Stimulated activated CD4-positive, alpha-beta T cell treated with anti-CD3 and anti-CD28 coated beads, Interleukin-15, amount 100 ng/mL, for 24 hours (primary cell): ENCODE results near the gene AGPS.
A peak's percentile ranks its signal among the peaks of the same experiment; 100 is the strongest.
"Not testable (repeated sequence)": the region's sequence is repeated elsewhere in the genome, so short reads cannot be mapped to it uniquely, and the experiment has no call there.

Source experiments
- DNase-seq: peaks from one replicate; pipeline ENCODE4 v3.0.0-alpha.2; 2020

AGPS gene

DNA sequence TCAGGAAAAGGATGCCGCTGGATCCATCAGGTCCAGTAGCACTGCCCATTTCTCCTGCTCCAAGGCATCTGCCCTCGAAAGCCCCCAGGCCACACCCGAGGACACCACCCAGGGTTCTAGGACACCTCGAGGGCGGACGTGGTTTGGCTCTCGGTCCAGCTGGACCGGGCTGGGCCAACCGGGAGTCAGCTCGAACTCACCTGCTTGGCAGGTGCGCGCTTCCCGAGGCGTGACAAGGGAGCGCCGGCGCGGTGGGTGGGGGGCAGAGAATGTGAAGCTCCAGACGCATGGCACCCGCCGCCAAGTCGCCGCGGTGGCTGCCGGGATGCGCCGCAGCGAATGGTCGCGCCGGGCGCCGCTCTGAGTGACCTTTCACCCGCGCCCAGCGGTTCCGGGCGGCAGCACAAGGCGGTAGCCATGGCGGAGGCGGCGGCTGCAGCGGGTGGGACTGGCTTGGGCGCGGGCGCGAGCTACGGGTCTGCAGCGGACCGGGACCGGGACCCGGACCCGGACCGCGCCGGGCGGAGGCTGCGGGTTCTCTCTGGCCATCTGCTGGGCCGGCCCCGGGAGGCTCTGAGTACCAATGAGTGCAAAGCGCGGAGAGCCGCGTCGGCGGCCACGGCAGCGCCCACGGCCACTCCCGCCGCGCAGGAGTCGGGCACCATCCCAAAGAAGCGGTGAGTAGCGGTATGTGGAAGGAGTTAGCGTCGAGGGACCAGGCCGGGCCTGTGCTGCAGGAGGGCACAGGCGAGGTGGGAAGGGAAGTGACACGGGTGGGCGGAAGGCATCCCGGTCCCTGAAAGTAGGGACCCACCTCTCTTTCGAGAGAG is at the start of gene AGPS:
Gene AGPS (plus strand): TSS at position 401 of the 830 bp plus-strand sequence. CDS start 17 bp downstream, at position 418.
- DNase-seq: peak; percentile 88

DNA sequence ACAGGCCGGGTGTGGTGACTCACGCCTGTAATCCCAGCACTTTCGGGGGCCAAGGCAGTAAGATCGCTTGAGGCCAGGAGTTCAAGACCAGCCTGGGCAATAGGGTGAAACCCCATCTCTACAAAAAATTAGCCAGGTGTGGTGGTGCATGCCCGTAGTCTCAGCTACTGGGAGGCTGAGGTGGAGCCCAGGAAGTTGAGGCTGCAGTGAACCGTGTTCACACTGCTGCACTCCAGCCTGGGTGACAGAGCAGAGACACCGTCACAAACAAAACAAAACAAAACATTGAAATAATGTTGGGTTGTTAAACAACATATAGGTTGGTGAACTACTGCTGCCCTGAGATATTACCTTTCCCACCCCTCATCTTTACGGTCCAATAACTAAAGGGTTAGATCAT is 48.8 kb upstream of the AGPS start:
- no peak for DNase-seq

DNA sequence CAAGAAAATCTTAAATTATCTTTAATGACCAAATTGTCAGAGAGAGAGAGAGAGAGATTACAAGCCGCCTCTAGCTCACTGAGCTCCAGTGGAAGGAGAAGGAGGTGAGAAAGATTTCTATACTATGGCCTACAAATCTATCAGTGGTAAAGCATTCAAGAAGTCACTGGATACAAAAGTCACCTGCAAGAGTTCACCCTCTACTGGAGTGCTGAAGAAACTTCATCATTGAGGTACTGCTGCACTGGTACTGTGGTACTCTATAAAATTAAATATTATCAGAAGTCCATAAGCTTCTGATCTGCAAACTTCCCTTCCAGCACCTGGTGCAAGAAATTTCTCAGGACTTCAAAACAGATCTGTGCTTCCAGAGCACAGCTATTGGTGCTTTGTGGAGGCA is 48.3 kb upstream of the AGPS start:
- DNase-seq: no peak

DNA sequence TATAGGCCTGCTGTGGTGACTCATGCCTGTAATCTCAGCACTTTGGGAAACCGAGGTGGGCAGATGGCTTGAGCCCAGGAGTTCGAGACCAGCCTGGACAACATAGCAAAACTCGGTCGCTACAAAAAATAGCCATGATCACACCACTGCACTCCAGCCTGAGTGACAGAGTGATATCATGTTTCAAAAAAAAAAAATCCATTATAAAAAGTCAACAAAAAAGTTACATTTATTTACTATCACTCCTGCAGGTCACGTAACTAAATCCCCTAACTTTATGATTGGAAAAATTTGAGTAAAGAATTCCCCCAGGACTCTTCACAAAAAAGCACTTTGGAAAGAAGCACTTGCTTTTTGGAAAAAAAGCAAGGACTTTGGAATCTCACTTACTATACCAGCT is 46.4 kb upstream of the AGPS start:
- DNase-seq: no peak

DNA sequence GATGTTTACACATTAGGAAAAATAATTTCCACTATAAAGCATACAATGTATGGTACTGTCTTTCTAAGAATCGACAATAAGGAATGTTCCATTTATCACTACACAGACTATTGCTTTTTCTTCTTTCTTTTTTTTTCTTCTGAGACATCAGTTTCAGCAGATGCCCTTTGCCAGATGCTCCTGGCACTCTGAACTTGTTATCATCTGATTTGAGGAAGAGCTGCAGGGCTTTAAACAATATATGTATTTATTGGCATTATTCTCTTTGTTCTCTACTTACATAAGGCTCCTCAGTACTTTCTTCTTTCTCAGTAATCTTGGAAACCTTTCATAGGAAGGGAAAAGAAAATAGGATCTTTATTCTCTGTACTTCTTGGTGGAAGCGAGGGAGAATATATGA is 45.0 kb upstream of the AGPS start:
- no peak for DNase-seq

DNA sequence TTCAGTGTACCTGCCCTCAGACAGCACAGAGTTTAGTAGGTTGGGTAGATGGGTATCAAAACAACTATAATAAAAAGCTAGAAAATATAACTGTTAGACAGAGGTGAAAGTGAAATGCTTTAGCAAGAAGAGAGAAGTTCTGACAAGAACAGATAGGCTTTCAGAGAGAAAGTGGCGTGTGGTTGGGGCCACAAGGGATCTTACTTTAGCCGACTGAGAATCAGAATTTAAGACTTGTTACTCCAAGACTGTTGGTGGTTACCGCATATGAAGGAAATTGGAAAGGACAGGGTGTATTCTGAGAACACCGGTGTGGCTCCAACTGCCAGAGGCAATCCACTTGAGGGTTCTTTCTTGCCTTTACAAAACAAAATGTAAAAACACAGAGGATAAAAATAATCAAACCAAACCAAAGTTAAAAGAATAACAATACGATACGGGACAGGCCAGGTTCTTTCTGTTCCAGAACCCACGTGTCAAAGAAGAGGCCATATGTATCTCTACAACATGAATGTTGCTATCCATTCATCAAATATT is 44.4 kb upstream of the AGPS start:
- DNase-seq: no peak

DNA sequence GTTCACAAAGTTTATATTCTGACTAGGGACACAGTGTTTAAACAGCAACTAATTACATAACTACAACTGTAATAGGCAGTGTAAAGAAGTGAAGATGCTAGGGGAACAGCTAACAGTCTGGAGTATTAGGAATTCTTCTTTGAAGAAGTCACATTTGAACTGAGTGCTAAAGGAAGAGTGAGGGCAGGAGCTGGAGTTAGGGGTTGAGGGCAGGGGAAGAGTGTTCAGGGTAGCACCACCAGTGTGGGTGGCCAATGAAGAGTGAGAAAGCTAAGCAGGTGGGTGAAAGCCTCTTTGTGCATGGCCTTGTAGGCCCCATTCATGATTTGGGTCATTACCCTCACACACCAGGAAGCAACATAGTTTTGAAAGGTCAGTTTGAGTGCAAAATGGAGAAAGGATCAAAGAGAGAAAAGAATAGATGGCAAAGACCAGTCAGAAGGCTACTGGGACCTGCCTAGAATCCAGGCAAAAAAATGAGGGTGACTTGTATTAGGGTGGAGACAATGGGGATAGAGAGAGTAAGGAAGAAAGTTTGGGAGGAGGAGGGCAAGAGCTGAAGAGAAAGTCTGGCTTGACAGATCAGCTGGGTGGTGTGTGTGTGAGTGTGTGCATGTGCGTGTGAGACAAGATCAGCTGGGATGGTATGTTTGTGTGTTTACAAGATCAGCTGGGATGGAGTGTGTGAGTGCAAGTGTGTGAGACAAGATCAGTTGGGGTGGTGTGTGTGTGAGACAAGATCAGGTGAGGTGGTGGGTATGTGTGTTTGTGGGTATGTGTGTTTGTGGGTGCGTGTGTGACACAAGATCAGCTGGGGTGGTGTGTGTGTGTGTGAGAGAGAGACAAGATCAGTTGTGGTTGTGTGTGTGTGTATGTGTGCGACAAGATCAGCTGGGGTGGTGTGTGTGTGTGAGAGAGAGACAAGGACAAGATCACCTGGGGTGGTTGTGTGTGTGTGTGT is 43.6 kb upstream of the AGPS start:
- no peak for DNase-seq

GRCh38 chr2:177350624-177351023 is 41.9 kb upstream of the AGPS start:
- DNase-seq: not testable (repeated sequence)

DNA sequence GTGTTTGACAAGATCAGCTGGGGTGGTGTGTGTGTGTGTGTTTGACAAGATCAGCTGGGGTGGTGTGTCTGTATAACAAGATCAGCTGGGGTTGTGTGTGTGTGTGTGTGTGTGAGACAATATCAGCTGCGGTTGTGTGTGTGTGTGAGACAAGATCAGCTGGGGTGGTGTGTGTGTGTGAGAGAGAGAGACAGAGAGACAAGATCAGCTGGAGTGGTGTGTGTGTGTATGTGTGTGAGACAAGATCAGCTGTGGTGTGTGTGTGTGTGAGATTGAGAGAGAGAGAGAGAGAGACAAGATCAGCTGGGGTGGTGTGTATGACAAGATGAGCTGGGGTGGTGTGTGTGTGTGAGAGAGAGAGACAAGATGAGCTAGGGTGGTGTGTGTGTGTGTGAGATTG is 41.5 kb upstream of the AGPS start:
- not testable (repeated sequence) for DNase-seq

DNA sequence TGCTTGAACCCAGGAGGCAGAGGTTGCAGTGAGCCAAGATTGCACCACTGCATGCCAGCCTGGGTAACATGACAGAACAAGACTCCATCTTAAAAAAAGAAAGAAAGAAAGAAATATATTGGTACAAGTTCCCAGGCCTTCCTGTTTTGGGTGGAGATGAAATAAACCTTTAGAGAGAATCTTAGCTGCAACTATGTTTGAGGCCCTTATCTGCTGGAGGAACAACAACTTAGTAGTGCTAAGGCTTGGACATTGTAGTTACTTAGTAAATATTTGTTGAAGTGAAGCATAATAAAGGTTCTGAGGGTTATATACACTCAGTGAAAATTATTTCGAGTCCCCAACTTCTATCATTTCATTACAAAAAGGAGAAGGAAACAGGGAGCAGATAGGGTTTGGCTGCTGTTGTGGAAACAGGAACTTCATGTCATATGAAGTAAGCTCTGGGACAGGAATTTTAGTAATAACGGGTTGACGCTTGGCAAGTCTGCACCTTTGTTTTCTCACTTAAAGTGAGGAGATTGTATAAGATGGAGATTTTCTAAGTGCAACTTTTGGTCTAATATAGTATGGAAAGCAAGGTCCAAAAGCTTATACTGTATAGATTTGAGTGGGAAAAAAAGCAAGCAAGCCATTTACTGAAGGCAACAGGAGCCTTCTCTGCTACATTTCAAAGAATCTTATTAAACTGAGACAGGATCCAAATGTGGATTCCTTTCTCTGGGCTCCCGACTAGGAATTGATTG is 40.0 kb upstream of the AGPS start:
- no peak for DNase-seq

DNA sequence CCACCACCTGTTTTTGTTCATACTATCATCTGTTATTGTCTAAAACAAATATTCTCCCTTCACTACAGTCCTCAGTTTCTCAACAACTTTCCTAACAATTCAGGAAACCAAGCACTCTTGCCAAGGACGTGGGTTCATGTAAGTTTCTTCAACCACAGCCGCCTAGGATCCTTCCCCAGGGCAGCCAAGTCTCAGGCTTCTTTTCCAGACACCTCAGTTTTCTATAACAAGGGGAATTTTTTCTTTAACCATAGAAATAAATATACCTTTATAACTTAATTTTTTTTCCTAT is 39.4 kb upstream of the AGPS start:
- no peak for DNase-seq

DNA sequence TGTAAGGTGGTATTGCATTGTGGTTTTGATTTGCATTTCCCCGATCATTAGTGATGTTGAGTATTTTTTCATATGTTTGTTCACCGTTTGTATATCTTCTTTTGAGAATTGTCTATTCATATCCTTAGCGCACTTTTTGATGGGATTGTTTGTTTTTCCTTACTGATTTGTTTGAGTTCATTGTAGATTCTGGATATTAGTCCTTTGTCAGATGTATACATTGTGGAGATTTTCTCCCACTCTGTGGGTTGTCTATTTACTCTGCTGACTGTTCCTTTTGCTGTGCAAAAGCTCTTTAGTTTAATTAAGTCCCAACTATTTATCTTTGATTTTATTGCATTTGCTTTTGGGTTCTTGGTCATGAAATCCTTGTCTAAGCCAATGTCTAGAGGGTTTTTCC is 38.0 kb upstream of the AGPS start:
- not testable (repeated sequence) for DNase-seq

- no peak for DNase-seq
Measured at GRCh38 chr2:177355874-177356273, 36.7 kb upstream of the AGPS start.

DNA sequence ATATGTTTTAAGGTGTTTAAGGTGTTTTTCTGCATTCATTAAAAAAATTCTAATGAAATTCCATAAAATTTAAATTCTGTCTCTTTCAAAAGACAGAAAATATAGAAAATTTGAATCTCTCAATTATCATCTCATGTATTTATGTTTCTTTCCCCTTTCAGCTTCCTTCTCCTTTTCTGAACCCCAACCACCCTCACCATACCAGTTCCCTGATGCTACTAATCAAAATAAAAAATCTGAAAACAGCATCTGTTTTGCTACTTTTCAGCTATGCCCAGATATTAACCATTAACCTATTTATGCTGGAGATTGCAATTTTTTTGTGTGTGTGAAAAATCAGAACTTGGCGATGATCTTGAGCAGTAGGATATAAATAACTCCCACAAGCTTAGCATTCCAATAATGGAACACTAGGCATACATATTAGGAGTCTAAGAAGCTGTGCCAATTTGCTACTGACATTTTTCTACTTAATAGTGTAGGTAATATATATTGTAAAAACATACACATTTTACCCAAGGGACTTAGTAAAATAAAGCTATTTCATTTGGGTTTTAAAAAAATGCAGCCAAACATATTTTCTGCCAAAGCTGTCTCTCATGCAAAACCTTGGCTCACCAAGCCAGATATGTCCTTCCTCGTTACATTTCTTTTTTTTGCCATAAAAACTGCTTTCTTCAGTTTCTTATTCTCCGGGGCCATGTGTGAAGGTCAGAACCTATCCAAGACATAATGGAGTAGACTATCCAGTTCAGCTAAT is 32.6 kb upstream of the AGPS start:
- no peak for DNase-seq

DNA sequence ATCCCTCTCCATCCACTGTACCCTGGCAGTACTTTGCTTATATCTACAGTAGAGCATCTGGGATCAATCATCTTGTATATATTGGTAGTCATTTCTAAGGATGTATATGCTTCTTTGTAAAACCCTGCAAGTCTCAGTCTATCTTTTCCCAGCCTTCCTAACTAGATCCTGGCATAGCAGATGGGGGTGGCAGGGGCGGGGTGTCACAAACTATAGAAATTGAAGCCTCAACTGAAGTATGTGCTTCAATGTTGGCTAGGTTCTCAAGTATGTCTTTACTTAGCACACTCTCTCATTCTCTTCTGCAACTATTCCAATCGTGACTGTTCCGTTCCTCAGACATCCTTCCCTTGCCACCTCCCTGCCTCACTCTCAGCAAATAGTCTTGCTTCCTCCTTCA is 30.1 kb upstream of the AGPS start:
- DNase-seq: no peak

DNA sequence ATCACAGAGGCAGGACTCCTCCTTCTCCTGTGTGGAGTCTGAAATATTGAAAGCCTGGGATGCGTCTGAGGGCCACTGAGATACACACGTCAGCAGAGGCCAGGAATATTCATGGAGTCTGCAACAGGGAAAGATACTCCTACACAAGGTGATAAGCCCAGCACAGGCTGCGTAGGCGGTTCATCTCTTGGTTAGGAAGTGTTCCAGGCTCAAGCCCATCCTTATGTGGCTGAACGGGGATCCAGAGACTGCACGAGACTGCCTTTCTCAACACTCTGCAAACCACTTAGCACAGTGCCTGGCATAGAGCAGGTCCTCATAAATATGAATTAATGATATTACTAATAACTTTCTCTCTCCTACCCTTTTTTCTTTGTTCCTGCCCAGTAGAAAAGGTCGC is 29.2 kb upstream of the AGPS start:
- DNase-seq: no peak

GRCh38 chr2:177365764-177366163 is 26.8 kb upstream of the AGPS start:
- DNase-seq: not testable (repeated sequence)

DNA sequence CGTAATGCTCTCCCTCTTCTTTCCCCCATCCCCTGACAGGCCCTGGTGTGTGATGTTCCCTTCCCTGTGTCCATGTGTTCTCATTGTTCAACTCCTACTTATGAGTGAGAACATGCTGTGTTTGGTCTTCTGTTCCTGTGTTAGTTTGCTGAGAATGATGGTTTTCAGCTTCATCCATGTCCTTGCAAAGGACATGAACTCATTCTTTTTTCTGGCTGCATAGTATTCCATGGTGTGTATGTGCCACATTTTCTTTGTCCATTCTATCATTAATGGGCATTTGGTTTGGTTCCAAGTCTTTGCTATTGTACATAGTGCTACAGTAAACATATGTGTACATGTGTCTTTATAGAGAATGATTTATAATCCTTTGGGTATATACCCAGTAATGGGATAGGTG is 24.6 kb upstream of the AGPS start:
- DNase-seq: not testable (repeated sequence)

DNA sequence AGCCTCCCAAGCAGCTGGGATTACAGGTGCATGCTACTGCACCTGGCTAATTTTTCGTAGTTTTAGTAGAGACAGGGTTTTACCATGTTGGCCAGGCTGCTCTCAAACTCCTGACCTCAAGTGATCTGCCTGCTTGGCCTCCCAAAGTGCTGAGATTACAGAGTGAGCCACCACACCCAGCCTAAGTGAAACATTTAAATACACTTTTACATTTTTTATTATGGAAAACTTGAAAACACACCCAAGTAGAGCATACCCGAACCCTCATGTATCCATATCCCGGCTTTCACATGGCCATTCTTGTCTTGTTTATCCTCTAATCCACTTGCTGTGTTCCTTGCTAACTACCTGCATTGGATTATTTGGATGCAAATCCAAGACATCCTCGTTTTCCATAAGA is 13.2 kb upstream of the AGPS start:
- DNase-seq: no peak

GRCh38 chr2:177380181-177380580 is 12.4 kb upstream of the AGPS start:
- DNase-seq: no peak

DNA sequence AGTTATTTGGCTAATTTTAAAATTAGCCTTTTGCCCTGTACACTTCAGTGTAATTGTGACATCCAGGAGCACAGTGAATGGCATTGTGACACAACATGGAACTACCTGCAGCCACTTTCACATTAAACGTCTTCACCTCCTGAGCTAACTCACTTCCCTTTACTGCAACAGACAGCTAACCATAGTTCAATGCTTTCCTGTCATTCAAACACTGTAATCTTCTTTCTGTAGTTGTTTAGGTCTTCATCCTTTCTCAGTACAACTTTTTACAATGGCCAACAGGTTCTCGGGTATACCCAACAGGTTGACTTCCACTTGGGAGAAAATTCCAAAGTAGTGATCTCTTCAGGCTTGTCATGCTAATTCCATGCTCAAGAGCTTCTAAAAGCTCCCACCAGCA is 8.6 kb upstream of the AGPS start:
- no peak for DNase-seq

GRCh38 chr2:177385151-177385550 is 7.4 kb upstream of the AGPS start:
- DNase-seq: no peak
